A673 (cell line): ENCODE data around the gene BSCL2. TPM values are rescaled to one million over a fixed set of nuclear protein-coding genes. Genes with fewer than 3 reads are reported as not detected.
"Not testable (repeated sequence)": the region's sequence is repeated elsewhere in the genome, so short reads cannot be mapped to it uniquely, and the experiment has no call there.

ENCODE experiments used
- BruUV-seq: library from RNA; stranded (reverse); fragments of 400-500 nt; replicated peaks from 2 replicates; lab custom pipeline; 2021; lab: Mats Ljungman, UMichigan
- CTCF ChIA-PET: fragments of 300-600 bp; sonication (Branson Sonifier 250); formaldehyde crosslinking; loops from one replicate; lab custom pipeline; 2022; ENCODE audit warnings: antibody characterized with exemption; lab: Charles Lee
- POLR2A ChIA-PET: fragments of 300-600 bp; sonication (Branson Sonifier 250); formaldehyde crosslinking; loops from one replicate; lab custom pipeline; 2022; ENCODE audit warnings: antibody characterized with exemption; ENCODE audit not compliant: low non-redundant PET; lab: Charles Lee
- DNase-seq: peaks from one replicate; pipeline ENCODE4 v3.0.0-alpha.2; 2015; ENCODE audit warnings: low spot score
- H3K27ac ChIP-seq: fragments of 200-600 bp; sonication (generic); 2 replicates; pipeline ENCODE4 v1.5.1; 2016; ENCODE audit warnings: mixed run types, low read depth, mild to moderate bottlenecking, mixed read lengths, antibody characterized with exemption, low read length; ENCODE audit not compliant: poor library complexity, severe bottlenecking
- H3K27me3 ChIP-seq: fragments of 200-600 bp; sonication (generic); replicated peaks from 2 replicates; pipeline ENCODE4 v1.6.1; 2017; ENCODE audit warnings: mixed run types, low read depth, mild to moderate bottlenecking, mixed read lengths, antibody characterized with exemption, low read length; ENCODE audit not compliant: insufficient read depth, poor library complexity
- H3K36me3 ChIP-seq: fragments of 200-600 bp; sonication (generic); 2 replicates; pipeline ENCODE4 v1.6.1; 2016; ENCODE audit warnings: mixed run types, mild to moderate bottlenecking, mixed read lengths, antibody characterized with exemption, low read length; ENCODE audit not compliant: insufficient read depth, poor library complexity, severe bottlenecking
- H3K4me1 ChIP-seq: fragments of 200-600 bp; sonication (generic); 2 replicates; pipeline ENCODE4 v1.6.1; 2017; ENCODE audit warnings: mixed run types, mild to moderate bottlenecking, mixed read lengths, antibody characterized with exemption, low read length; ENCODE audit not compliant: insufficient read depth, poor library complexity, severe bottlenecking
- H3K4me3 ChIP-seq: fragments of 200-600 bp; sonication (generic); 2 replicates; pipeline ENCODE4 v1.5.1; 2016; ENCODE audit warnings: low read depth, mixed run types, mild to moderate bottlenecking, mixed read lengths, low read length; ENCODE audit not compliant: poor library complexity, severe bottlenecking
- H3K9me3 ChIP-seq: fragments of 200-600 bp; sonication (generic); 2 replicates; pipeline ENCODE4 v1.6.1; 2016; ENCODE audit warnings: mixed run types, low read depth, mild to moderate bottlenecking, mixed read lengths, antibody characterized with exemption, low read length; ENCODE audit not compliant: poor library complexity, severe bottlenecking
- CTCF ChIP-seq: fragments of 300-800, 200-600 bp; sonication (generic); conservative IDR thresholded peaks from 2 replicates; pipeline ENCODE4 v1.5.1; 2017; ENCODE audit warnings: low read depth, mild to moderate bottlenecking, antibody characterized with exemption, low read length, moderate library complexity, mixed read lengths
- EZH2 ChIP-seq: fragments of 200-600 bp; sonication (generic); IDR thresholded peaks from 2 replicates; pipeline ENCODE4 v1.6.1; 2017; ENCODE audit warnings: borderline replicate concordance, low read depth, mild to moderate bottlenecking, mixed read lengths, antibody characterized with exemption, low read length; ENCODE audit not compliant: poor library complexity, severe bottlenecking
- intact Hi-C: fragments of 100-400 bp; cut with micrococcal nuclease; formaldehyde crosslinking; loops from one replicate; pipeline ENCODE4 v1.10.0; 2022; ENCODE audit not compliant: unreplicated experiment
- total RNA-seq: library from RNA; stranded (reverse); gene quantifications from 2 replicates; pipeline ENCODE4 v1.2.3, GENCODE V29; 2021

BSCL2 gene
- total RNA-seq, 1 experiment from 2014 or later, result 123 TPM

- POLR2A ChIA-PET, result interaction anchor here (0.6 kb wide), 1 partner anchor 138 kb away, joined by 3 read pairs; no protein-coding TSS in a partner anchor
- CTCF ChIA-PET, result no interaction called here
- H3K9me3 ChIP-seq, result no peaks in the 10 kb centered on the region
- no TSS peak for BruUV-seq
- H3K36me3 ChIP-seq, result peaks cover 1% of the 10 kb centered on the region
- no peak for DNase-seq
- no peak overlapping the region for H3K27ac ChIP-seq
- no peaks in the 10 kb centered on the region for H3K4me1 ChIP-seq
- no peak overlapping the region for H3K4me3 ChIP-seq
- intact Hi-C loops, result no loop called here
- TF ChIP-seq CTCF, result no peak
- TF ChIP-seq EZH2, result no peak
- H3K27me3 ChIP-seq, result no peaks in the 10 kb centered on the region
Observed at GRCh38 chr11:62747475-62748160, 40.4 kb upstream of the BSCL2 start.

- Histone ChIP-seq H3K9me3 (no peaks in the 10 kb centered on the region), H3K27ac (no peak overlapping the region), H3K27me3 (no peaks in the 10 kb centered on the region), H3K36me3 (peaks cover 57% of the 10 kb centered on the region), H3K4me1 (no peaks in the 10 kb centered on the region), H3K4me3 (no peak overlapping the region)
- ChIA-PET POLR2A (interaction anchor here (0.6 kb wide), 1 partner anchor 155 kb away, joined by 3 read pairs; no protein-coding TSS in a partner anchor), CTCF (interaction anchor here (0.7 kb wide), 1 partner anchor 9 kb away, joined by 3 read pairs; the partner anchor contains the start of gene TTC9C)
- BruUV-seq, result no TSS peak
- TF ChIP-seq CTCF (no peak), EZH2 (no peak)
- intact Hi-C loops, result no loop called here
- DNase-seq, result no peak
Observed at GRCh38 chr11:62737196-62737595, 30.0 kb upstream of the BSCL2 start.

DNA sequence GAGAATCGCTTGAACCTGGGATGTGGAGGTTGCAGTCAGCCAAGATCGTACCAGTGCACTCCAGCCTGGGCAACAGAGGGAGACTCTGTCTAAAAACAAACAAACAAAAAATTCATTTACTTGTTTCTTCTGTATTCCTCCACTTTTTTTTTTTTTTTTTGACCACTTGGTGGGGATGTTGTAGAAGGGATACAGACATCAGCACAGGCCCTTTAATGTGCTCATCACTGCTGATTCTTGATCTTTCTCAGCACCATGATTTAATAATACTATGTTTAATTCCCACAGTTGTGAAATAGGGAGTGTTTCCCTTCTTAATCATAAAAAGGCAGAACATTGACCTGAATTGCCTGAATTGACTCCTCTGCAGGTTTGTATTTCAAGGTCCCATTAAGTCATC lies 25.6 kb upstream of the BSCL2 start:
- Histone ChIP-seq H3K4me3 (no peak overlapping the region), H3K27me3 (no peaks in the 10 kb centered on the region), H3K4me1 (peaks cover 7% of the 10 kb centered on the region), H3K36me3 (peaks cover 37% of the 10 kb centered on the region), H3K27ac (no peak overlapping the region), H3K9me3 (no peaks in the 10 kb centered on the region)
- intact Hi-C loops, result loop anchor here (5.0 kb wide), 2 partner anchors 124 to 289 kb away; no protein-coding TSS in a partner anchor
- POLR2A ChIA-PET, result no interaction called here
- DNase-seq, result peak; percentile 65
- BruUV-seq, result no TSS peak
- TF ChIP-seq EZH2 (no peak), CTCF (peak; percentile 46; the same call in 1 of the 2 replicates)
- CTCF ChIA-PET, result no interaction called here

GRCh38 chr11:62730076-62730475 lies 22.9 kb upstream of the BSCL2 start:
- Histone ChIP-seq H3K4me3 (peak overlapping the region; percentile 86), H3K36me3 (peaks cover 29% of the 10 kb centered on the region), H3K27ac (peak overlapping the region; percentile 38)
- CTCF ChIA-PET, POLR2A ChIA-PET, DNase-seq, H3K4me1 ChIP-seq, H3K9me3 ChIP-seq, BruUV-seq, H3K27me3 ChIP-seq: not testable (repeated sequence)
- intact Hi-C loops, result loop anchor here (5.0 kb wide), 2 partner anchors 127 to 292 kb away; no protein-coding TSS in a partner anchor
